IPS-NIHi7 (cell line): ENCODE results near the gene AP2A2.

Source experiments
- DNase-seq: peaks from one replicate; pipeline ENCODE4 v3.0.0; 2012; ENCODE audit warnings: mixed read lengths; ENCODE audit errors: extremely low spot score

Gene AP2A2

DNA sequence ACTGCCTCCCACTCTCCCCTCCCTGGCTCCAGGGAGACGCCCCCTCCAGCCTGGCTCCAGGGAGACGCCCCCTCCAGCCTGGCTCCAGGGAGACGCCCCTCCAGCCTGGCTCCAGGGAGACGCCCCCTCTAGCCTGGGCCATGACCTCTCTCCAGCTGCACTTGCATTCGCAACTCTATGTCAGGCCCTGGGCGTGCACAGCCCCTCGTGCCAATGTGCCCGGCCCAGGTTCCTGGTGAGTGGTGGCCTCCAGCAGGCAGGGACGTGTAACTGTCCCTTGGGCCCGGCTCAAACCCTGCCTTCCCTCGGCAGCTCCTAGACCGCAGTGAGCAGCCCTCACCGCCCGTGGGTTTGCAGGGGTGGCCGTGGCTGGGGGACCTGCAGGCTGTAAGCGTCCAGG, 104.0 kb downstream of the AP2A2 start:
- no peak for DNase-seq

DNA sequence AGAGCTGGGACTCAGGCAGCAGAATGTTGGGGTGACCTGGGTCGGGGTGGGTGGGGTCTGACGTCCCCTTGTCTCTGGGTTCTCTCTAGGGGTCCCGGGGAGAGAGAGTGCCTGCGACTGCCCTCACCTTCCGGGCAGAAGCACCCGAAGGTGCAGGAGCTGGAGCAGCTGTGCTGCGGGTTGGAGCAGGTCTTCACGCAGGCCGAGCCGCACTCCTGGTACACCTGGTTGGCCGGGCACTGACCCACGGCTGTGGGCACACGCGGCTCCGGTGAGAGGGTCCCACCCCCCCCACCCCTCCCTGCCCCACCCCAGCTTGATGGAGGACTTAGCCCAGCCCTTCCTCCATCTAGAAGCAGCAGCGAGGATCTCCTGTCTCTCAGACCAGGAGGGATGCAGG, 104.4 kb downstream of the AP2A2 start:
- DNase-seq = no peak

DNA sequence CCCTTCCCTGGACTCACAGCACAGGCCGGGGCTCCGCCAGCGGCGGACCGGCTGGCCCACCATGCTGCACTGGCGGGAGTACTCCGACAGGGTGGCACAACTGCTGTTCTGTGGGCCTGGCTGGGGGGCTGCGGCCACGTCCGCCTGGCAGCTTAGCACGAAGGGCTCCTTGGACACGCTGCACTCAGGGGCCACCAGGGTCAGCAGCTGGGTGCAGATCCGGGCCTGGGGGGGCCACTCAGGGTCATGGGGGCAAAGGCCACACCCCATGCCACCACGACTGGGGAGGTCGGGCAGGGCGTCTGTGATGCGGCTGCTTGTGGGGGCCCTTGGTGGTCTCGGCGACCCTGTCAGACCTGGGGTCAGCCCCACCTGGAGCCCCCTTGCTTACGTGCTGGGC, 104.9 kb downstream of the AP2A2 start:
- no peak for DNase-seq

DNA sequence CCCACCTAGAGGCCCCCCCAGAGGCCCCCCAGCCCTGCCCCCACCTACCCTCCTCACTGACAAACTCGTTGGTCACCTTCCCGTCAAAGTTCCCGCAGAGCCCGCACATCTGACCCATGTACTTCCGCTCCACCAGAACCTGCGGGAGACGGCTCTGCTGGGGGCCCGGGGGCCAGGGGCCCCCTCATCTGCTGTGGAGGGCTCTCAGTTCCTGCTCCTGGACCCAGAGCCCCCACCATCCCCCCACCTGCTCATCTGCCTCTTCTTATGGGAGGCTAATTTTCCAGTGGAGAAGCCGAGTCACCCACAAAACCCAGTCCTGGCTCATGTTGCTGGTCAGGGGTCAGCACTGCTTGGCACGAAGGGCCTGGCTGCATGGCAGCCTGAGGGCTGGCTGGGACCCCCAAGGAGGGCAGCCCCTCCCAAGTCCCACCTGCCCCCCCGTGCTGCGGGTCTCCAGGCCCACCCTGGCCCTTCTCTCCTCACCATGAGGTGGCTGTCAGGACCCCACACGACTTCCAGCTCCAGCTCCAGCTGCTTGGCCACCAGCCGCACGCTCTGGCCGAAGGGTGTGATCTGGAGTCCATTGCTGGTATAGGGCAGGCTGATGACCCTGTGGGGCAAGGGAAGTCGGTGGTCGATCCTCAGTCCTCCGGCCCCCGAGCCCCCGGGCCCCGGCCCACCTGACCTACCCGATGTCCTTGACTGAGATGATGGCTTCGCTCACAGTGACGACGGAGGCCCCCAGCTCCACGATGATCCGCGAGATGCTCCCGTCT, 105.6 kb downstream of the AP2A2 start:
- DNase-seq = no peak

DNA sequence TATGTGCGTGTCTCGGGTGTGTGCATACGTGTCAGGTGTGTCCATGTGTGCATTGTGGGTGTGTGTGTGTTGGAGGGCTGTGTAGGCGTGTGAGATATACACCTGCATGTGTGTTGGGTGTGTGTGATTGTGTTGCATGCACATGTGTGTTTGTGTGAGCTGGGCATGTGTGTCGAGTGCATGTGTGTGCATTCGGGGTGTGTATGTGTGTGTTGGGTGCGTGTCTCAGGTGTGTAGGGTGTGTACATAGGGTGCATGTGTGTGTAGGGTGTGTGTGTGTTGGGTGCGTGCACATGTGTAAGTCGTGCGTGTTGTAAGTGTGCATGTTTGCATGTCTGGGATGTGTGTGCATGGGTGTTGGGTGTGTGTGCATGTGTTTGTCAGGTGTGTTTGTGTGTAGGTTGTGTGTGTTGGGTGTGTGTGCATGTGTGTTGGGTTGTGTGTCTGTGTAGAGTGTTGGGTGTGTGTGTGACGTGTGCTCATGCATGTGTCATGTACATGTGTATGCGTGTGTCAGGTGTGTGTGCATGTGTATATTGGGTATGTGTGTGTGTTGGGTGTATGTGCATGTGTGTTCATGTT, 106.7 kb downstream of the AP2A2 start:
- no peak for DNase-seq

DNA sequence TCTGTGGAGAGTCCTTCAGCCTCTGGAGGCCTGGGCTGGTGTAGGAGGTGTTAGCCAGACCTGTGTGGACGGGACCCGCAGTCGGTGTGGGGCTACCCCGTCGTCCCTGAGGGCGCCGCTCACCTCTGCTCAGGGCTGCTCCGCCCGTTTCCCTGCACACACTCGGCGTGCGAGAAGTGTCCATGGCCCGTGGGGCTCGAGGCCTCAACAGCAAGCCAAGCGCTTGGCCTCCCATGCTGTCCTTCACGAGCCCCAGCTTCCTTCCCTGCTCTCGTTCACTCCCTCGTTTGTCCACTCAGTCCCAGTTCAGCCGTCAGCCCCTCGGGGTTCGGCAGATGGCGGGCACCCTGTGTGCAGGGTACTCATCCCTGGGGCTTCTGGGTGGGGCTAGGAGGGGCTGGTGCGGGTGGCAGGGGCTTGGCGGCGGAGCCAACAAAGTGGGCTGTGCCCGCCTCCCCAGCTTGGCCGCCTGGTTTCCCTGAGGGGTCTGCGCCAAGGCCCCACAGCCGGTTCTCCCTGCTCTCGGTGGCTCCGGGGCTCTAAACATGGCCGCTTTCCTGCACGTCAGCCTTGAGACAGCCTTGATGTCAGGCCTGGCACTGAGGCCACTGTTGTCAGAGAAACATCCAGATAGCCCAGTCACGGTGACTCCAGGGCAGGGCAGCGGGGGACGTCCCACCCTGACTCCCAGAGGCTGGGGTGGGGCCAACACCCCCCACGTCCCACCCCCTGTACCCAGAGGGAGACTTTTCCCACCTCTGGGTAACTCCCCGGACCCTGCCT, 107.5 kb downstream of the AP2A2 start:
- DNase-seq = no peak

DNA sequence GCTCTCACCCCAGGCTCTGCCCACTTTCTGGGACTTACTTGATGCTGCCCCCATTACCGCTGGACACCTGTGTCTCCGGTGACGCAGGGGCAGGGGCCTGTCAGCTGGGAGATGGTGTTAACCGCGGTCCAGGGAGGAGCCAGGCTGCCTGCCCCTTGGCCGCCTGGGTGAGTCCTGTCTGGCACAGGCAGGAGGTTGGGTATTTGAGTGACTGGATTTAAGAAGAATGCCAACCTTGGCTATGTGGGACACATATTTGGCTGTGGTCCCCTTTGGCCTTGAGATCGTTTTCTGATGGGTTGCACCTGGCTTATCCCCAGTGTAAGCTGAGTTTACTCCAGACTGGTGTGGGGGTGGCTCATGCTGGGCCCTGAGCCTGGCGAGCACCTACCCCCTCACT, 108.3 kb downstream of the AP2A2 start:
- no peak for DNase-seq

DNA sequence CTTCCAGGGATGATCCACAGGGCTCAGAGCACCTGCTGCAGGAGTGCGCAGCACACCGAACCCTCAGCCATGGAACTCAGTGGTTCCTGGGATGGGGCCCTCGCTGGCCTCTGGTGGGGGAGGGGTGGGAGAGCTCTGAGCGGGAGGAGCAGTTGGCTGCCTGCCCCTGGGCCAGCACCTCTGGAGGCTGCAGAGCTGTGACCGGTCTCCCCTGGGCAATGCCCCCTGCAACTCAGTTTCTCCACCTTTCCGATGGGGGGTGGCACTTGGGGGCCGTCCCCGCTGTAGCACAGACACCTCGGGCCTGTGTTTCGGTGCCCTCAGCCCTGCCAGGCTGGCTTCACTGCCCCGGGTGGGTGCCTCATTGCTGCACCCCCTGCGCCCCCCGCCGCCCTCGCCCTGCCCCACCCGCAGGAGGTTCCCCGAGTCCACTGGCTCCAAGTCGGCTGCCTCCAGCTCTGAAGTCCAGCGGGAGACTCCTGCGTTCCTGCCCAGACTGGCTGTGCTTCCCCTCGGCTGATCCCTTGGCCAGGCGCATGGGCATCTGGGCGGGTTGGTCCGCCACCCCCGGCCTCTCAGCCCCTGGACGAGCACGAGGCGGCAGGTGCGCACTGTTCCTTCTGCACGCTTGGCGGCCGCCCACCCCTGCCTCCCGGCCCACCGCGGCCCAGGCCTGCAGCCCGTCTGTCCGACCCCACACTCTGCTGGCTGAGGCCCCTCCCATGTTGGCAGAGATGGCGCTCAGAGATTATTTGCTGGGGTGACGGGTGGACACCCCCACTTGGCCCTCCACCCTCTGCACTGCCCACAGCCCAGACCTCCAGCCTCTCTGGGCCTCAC, 109.0 kb downstream of the AP2A2 start:
- no peak for DNase-seq

DNA sequence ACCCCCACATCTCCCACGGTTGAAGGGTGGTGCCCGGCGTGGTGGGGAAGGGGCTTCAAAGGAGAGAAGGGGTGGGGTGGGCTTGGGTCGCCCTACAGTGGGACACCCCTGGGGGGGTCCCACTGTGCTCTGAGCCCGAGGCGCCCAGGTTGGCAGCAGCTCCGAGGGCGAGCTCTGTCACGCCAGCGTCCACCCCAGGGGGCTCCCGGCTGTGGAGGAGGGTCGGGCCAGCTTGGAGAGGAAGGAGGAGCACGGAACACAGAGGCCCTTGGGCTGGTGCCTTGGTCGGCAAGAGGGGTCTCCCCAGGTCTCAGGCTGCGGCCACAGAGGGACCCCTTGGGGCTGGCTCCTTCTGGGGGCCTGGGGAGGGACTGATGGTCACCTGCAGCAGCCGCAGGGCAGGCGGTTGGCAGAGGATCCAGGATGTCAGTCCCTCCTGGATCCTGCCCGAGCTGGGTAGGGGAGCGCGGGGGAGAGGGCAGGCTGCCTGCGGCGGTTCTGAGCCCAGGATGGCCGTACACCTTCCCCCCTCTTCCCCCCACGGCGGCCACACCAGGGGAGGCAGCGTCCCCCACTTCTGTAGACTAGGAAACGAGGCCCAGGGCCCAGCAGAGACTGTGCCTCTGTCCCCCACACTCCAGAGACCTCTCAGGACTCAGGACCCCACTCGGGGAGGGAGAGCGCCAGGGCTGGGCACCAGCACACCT, 110.1 kb downstream of the AP2A2 start:
- no peak for DNase-seq

DNA sequence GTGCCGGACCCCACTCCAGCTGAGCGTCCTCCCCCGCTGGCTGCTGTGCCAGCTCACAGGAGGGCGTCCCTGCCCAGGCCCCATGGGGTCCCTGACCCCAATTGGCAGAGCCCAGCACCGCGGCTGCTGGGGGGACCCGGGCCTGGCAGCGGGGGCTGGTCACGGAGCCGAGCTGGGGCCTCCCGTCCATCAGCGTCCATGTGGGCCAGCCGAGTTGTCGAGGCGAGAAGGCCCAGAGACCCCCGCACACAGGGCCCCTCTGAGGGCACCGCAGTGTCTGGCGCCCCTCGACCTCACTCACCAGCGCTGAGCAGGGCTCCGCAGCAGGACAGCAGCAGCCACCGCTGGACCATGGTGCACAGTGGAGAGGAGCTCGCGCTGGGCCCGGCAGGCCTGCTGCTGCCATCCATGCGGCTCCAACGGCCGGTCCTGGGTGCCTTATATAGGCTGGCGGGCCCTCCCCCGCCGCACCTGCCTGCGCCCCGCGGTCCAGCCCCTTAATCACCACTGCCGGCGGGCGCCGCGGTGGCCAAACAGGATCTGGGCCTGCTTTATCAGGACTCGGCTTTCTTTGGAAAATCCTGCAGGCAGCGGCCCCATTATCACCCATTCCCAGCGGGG, 110.7 kb downstream of the AP2A2 start, which contains the start of gene MUC6:
Gene MUC6 (minus strand): TSS at position 416 of the 621 bp plus-strand sequence. CDS start 63 bp downstream, at position 353.
- DNase-seq = no peak

DNA sequence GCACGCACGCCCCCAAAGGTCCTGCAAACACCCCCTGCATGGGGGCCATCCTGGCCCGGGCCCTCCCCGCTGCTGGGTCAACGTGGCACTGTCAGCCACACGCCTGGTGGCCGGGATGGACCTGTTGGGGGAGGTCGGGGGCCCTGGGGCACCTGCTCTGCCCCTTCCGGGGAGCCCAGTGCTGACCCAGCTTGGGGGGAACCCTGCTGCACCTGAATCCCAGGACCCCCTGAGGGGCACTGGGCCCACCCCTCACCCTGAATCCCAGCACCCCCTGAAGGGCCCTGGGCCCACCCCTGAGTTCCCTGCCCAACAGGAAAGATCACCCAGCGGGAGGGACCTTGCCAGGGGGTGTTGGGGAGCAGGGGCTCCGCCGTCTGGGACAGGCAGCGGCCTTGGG, 111.3 kb downstream of the AP2A2 start:
- DNase-seq = no peak

DNA sequence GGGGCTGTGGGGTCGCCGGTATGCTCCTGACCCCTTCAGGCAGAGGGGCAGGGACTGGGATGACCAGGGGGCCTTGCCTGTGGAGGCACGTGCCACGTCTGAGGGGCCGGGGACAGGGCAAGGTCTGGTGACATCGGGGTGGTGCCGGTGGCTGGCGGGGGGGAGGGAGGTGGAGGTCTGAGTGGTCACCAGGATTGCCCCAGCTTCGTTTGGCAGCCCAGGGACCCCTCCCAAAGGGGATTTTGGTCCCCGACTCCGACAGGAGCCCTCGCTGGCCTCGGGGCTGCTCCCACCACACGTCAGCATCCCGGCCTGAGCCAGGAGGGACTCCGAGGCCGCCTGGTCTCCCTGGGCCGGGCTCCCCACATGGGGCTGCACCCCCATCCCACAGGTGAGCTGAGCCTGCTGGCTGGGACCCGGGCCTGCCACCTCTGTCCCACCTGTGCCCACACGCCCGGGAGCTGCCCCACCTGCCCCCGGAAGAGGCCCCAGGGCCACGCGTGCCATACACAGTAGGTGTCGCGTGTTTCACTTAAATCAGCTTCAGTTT, 111.9 kb downstream of the AP2A2 start:
- no peak for DNase-seq

DNA sequence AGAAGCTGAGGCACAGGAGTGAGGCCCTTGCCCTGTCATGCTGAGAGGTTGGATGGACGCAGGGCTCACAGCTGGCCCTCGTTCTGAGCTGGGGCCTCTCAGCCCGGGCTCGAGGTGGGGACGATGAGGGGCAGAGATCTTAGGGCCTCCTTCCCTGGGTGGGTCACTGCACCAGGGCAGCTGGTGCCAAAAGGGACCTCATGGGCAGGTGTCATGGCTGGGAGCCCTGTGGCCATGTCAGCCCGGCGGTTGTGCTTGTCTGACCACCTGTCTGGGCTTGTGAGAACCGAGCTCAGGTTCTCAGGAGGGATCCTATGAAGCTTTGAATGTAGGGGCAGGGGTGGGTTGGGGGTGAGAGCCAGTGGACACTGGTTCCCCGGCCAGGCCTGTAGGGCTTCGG, 112.7 kb downstream of the AP2A2 start:
- no peak for DNase-seq

DNA sequence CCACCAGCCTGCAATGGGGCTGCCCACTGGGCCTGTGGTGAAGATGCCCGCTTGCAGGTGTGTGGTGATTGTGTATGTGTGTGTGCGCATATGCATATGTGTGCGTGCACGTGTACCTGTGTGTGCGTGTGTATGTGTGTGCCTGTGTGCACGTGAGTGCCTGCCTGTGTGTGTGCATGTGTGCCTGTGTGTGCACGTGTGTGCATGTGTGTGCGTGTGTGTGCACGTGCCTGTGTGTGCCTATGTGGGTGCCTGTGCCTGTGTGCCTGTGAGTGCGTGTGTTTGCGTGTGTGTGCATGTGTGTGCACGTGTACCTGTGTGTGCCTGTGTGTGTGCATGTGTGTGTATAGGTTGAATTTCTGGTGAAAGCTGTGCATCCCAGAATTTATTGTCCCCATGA, 113.3 kb downstream of the AP2A2 start:
- DNase-seq = no peak

DNA sequence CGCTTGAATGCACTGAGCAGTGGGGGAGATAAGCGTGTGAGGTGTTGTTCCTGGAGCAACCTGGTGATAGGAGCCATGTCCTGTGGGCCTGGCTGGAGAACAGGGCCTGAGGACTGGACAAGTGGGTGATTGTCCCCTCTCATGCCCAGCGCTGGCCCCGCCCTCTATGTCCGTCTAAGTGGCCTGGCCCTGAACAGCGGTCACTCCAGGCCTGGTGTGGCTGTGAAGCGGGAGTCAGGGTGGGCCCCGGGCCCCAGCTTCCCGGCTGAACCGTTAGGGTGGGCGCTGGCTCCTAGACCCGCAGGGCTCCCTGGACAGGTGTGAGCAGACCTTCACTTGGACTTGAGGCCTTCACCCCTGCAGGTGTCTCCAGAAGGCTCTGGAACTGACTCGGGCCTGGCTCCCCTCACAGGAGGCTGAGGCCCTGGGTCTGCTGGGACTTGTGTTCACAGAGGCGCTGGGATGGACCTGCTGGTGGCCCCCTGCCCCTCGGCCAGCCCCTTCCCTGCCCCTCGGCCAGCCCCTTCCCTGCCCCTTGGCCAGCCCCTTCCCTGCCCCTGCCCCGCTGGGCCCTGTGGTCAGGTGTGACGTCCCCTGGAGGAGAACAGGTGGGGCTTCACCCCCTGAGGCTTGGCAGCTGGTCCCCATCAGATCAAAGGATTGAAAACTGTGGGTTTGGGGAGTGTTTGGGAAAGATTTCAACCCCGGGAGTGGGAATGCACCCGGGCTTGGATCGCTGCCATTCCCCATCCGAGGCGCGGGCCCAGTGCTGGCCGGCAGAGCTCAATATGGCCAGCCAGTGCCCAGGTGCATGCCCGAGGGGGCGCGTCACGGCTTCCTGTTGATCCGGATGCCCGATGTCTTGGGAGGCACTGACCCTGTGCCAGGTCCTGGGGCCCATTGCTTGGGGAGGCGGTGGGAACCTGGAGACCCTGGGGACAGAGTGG, 114.1 kb downstream of the AP2A2 start:
- no peak for DNase-seq

DNA sequence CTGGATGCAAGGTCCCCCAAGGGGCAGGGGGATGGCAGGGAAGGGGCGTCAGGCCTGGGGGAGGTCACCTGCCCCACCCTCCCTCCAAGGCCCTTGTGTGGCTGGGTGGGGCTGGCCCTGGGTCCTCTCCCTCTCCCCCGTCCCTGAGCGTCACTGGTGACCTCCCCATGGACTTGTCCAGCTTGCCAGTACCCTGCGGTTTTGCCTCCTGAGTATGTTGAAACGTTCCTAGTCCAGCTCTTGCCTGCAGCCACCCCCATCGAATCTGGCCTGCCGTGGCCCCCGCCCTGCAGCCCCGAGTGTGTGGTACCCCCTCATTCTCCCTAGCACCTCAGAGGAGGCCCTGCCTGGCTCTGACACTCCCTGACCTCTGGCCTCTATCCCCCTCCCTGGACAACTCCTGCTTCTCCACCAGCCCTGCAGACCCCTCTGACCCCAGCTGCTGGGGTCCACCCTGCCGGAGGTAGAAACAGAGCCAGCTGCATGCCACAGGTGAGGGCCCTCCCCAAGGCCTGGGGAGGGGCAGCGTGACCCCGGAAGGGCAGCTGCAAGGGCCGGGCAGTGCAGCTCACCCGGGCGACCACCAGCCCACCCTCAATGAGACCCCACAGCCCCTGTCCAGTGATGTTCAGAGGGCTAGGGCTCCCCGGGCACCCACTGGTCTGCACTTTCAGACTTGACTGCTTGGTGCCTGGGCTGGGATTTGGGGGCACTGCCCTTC, 114.9 kb downstream of the AP2A2 start:
- no peak for DNase-seq

DNA sequence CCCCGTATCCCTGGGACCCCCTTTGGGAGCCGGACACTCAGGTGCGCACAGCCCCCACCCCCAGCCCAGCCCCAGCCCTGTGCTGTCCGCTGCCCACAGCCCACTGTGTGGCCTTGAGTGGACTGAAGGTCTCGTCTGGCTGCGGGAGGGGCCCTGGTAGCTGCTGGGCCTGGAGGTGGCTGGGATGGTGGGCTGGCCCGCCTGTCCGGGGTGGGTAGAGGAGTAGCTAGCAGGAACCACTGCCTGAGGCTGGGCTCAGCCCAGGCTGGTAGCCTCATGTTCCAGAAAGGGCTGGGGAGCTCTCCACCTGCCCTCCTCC, 115.4 kb downstream of the AP2A2 start:
- no peak for DNase-seq

DNA sequence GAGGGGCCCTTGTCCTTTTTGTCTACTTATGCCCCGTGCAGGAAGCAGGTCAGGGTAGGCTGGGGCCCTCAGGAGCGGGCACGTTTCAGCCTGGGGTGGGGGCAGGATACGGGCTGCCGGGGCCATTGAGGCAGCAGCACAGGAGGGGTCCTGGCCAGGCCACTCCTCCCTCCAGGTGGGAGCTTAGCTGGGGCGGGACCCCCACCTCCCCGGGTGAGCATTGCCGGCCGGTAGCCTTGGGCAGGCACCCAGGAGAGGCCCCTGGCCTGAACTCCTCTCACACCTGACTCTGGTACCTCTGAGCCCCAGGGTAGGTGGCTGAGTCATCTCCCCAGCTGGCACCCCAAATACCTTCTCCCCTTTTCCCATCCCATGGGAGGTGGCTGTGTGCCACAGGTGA, 115.8 kb downstream of the AP2A2 start:
- DNase-seq = no peak
